GM19035 (cell line): ENCODE measurements around the gene EML6.

ENCODE experiments used
- ATAC-seq: cut with Tn5 transposase; IDR thresholded peaks from one replicate; pipeline ENCODE4 v1.9.1; 2021; ENCODE audit not compliant: unreplicated experiment

EML6 gene

DNA sequence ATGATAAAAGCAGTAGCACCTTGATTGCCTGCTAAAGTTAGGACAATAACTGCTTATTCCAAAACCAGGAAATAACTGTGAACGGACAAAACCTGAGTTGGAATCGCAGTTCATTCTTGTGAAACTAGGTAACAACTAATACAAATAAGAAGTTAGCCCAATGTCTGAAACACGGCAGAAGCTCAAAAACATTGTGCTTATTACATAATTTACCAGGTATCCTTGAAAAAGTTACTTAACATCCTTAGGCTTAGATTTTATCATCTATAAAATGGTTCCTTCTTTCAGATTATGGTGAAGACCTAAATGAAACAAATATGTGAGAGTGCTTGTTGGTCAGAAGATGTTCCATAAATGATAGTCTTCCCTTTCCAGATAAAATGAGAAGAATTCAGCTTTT is 294.4 kb downstream of the EML6 start:
- no peak for ATAC-seq

DNA sequence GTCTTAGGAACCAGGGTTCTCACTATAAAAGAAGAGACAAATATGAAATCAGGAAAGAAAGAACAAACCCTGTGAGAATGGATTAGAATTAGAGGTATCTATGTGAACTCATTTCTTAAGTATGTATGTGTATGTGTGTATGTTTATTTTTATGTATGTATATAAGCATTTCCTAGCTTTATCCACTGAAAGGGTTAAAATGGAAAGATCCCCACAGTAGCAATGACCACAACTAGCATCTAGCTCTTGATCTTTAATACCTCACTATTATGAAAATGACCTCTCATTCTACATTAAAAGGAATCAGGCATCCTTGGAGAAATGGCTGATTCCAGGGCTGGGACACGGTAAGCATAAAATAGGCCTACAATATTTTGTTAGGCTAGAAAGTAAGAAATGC is 295.2 kb downstream of the EML6 start:
- no peak for ATAC-seq

DNA sequence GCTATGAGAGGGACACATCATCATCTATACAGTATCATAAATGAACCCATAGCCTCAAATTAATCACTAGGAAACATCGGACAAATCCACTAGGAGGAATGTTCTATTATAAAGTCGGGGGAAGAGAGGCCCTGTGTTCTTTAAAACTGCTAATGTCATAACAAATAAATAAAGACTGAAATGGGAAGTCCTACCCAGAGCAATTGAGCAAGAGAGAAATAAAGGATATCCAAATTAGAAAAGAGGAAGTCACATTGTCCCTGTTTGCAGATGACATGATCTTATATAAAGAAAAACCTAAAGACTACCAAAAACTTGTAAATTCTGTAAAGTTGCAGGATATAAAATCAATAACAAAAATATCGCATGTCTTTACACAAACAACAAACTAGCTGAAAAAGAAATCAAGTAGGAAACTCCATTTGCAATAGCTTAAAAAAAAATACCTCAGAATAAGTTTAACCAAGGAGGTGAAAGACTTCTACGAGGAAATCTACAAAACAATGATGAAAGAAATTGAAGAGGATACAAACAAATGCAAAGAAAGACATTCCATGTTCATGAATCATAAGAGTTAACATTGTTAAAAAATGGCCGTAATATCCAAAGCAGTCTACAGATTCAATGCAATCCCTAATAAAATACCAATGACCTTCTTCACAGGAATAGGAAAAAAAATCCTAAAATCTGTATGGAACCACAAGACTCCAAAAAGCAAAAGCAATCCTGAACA is 296.2 kb downstream of the EML6 start:
- no peak for ATAC-seq
